ENCODE data around the gene FA2H. TPM values are rescaled to one million over a fixed set of nuclear protein-coding genes. Genes with fewer than 3 reads are reported as not detected.
A peak's percentile ranks its signal among the peaks of the same experiment; 100 is the strongest.
"Not testable (repeated sequence)": the region's sequence is repeated elsewhere in the genome, so short reads cannot be mapped to it uniquely, and the experiment has no call there.

FA2H gene
- polyA plus RNA-seq, 2 of the 4 experiments (the other 2 are of a cell fraction) = 5.6 to 7.1 TPM

GRCh38 chr16:74767749-74768148, 6.9 kb downstream of the FA2H start:
- Histone ChIP-seq H3K27ac (no peak overlapping the region), H3K4me1 (peaks cover 3% of the 10 kb centered on the region; the same call in 1 of the 3 replicates), H3K4me3 (no peak overlapping the region), H3K4me2 (no peak overlapping the region), H3K9me3 (no peaks in the 10 kb centered on the region)
- ChIA-PET POLR2A (no interaction called here), CTCF (no interaction called here)
- ATAC-seq (peak in 1 of 2 experiments; percentile 29; a peak in 1 of 6 replicates), DNase-seq (ENCODE audit: low read depth in 1 of 2, low spot score in 1 of 2) (no peak), FAIRE-seq (no peak)
- WGBS (ENCODE audit: missing lambda C conversion rate) = 84% methylated on average over 7 of the region's 7 CpGs
- TF ChIP-seq SMC3 (IDR thresholded peaks at IDR 0.05) = no peak
- no peak for TF ChIP-seq POLR2AphosphoS2 (conservative IDR thresholded peaks at IDR 0.05; ENCODE audit: low read length)
- no peak for TF ChIP-seq NPAS2 (CRISPR knock-in tag; IDR thresholded peaks at IDR 0.05; ENCODE audit: borderline replicate concordance)
- TF ChIP-seq CBX2 (IDR thresholded peaks at IDR 0.05; ENCODE audit: borderline replicate concordance, low read depth) = no peak
- no peak for TF ChIP-seq ZC3H11A (IDR thresholded peaks at IDR 0.05)
- no peak for TF ChIP-seq PBX3 (IDR thresholded peaks at IDR 0.05)
- no peak for TF ChIP-seq EHF (CRISPR knock-in tag; IDR thresholded peaks at IDR 0.05)
- no peak for TF ChIP-seq ZNF302 (CRISPR knock-in tag; IDR thresholded peaks at IDR 0.05)
- no peak for TF ChIP-seq ATOH8 (CRISPR knock-in tag; IDR thresholded peaks at IDR 0.05; ENCODE audit: low read depth)
- TF ChIP-seq NR3C1 (IDR thresholded peaks at IDR 0.05) = no peak

GRCh38 chr16:74766729-74767128, 7.9 kb downstream of the FA2H start:
- no peak for TF ChIP-seq EP300 (IDR thresholded peaks at IDR 0.05)
- 0 out of 3 replicates have a peak, but pooled peaks have one; percentile 11 for TF ChIP-seq CTCF (IDR thresholded peaks at IDR 0.05)
- Histone ChIP-seq H3K4me1 (peaks cover 8% of the 10 kb centered on the region; the same call in 2 of the 3 replicates), H3K27ac (no peak overlapping the region), H3K4me2 (no peak overlapping the region), H3K4me3 (no peak overlapping the region), H3K9me3 (no peaks in the 10 kb centered on the region)
- DNase-seq (ENCODE audit: low read depth in 1 of 2, low spot score in 1 of 2) (no peak), FAIRE-seq (no peak), ATAC-seq (0 out of 6 replicates have a peak, but pooled peaks of 1 of the 2 experiments have one; percentile 27)
- ChIA-PET CTCF (interaction anchor here (0.6 to 1.4 kb wide), 4 partner anchors 7 to 82 kb away, joined by 3 to 7 read pairs (median 4); partner anchors contain the start of gene FA2H), POLR2A (no interaction called here)
- 89% methylated on average over 7 of the region's 7 CpGs for WGBS (ENCODE audit: missing lambda C conversion rate)

- ATAC-seq; DNase-seq (ENCODE audit: low read depth in 1 of 2, low spot score in 1 of 2); H3K4me3 ChIP-seq; H3K9me3 ChIP-seq; FAIRE-seq; H3K4me2 ChIP-seq; POLR2A ChIA-PET; H3K27ac ChIP-seq: not testable (repeated sequence)
- CTCF ChIA-PET = interaction anchor here (1.0 to 1.8 kb wide), 3 partner anchors 10 to 98 kb away, joined by 3 to 8 read pairs (median 6); partner anchors contain the start of gene FA2H
- WGBS (ENCODE audit: missing lambda C conversion rate) = 38% methylated on average over 3 of the region's 3 CpGs
- H3K4me1 ChIP-seq = peaks cover 26% of the 10 kb centered on the region
Observed at GRCh38 chr16:74764184-74764583, 10.4 kb downstream of the FA2H start.

GRCh38 chr16:74761665-74762064, 13.0 kb downstream of the FA2H start:
- FAIRE-seq = no peak
- no peaks in the 10 kb centered on the region for H3K9me3 ChIP-seq
- ChIA-PET CTCF (interaction anchor here (2.8 kb wide), 1 partner anchor 13 kb away, joined by 8 read pairs; the partner anchor contains the start of gene FA2H), POLR2A (no interaction called here)
- H3K4me2 ChIP-seq = no peak overlapping the region
- DNase-seq (ENCODE audit: low read depth in 1 of 2, low spot score in 1 of 2) = no peak
- TF ChIP-seq FOSL2 (IDR thresholded peaks at IDR 0.05) (no peak), FOSL2 (CRISPR knock-in tag; IDR thresholded peaks at IDR 0.05) (peak; percentile 43; the same call in 1 of the 2 replicates), HDAC2 (IDR thresholded peaks at IDR 0.05) (no peak)
- ATAC-seq = no peak
- no peak overlapping the region for H3K4me3 ChIP-seq
- H3K27ac ChIP-seq = peak overlapping the region in 1 of 2 experiments; percentile 73; a peak in 1 of 6 replicates
- peaks cover 26% of the 10 kb centered on the region for H3K4me1 ChIP-seq
